SK-N-SH (cell line): ENCODE measurements around the gene ROBO1. TPM values are rescaled to one million over a fixed set of nuclear protein-coding genes. Genes with fewer than 3 reads are reported as not detected.
A peak's percentile ranks its signal among the peaks of the same experiment; 100 is the strongest.

ENCODE experiments used
- CHD2 ChIP-seq: fragments of 150-350 bp; IDR thresholded peaks from 2 replicates; pipeline ENCODE4 v1.6.1; 2018; ENCODE audit warnings: low read length; ENCODE audit not compliant: partially characterized antibody
- CTCF ChIP-seq: fragments of 200-600 bp; sonication (generic); IDR thresholded peaks from 2 replicates; pipeline ENCODE4 v1.6.1; 2017; ENCODE audit warnings: antibody characterized with exemption, mild to moderate bottlenecking, moderate library complexity
- ELF1 ChIP-seq: IDR thresholded peaks from 2 replicates; pipeline ENCODE4 v1.4.0; 2012
- EZH2phosphoT487 ChIP-seq: fragments of 200-600 bp; sonication (generic); IDR thresholded peaks from 2 replicates; pipeline ENCODE4 v1.6.1; 2017; ENCODE audit warnings: low read depth, mixed run types, mild to moderate bottlenecking, antibody characterized with exemption, moderate library complexity, borderline replicate concordance
- FOSL2 ChIP-seq: IDR thresholded peaks from 2 replicates; pipeline ENCODE4 v1.4.0; 2012; ENCODE audit warnings: low read depth, mild to moderate bottlenecking, moderate library complexity, borderline replicate concordance
- FOXJ3 ChIP-seq: sonication (generic); formaldehyde crosslinking; IDR thresholded peaks from 2 replicates; pipeline ENCODE4 v1.5.1; 2020; ENCODE audit warnings: mild to moderate bottlenecking, missing genetic modification reagents
- FOXM1 ChIP-seq: IDR thresholded peaks from 2 replicates; pipeline ENCODE4 v1.4.0; 2012; ENCODE audit warnings: low read depth, mild to moderate bottlenecking
- GABPA ChIP-seq: IDR thresholded peaks from 2 replicates; pipeline ENCODE4 v1.4.0; 2012; ENCODE audit warnings: low read depth, mild to moderate bottlenecking
- GATA2 ChIP-seq: sonication (generic); formaldehyde crosslinking; IDR thresholded peaks from 2 replicates; pipeline ENCODE4 v1.5.0; 2020; ENCODE audit warnings: mild to moderate bottlenecking, missing genetic modification reagents
- MEF2A ChIP-seq: IDR thresholded peaks from 2 replicates; pipeline ENCODE4 v1.4.0; 2012; ENCODE audit warnings: low read depth, borderline replicate concordance
- PBX3 ChIP-seq: IDR thresholded peaks from 2 replicates; pipeline ENCODE4; 2012
- POLR2AphosphoS5 ChIP-seq: IDR thresholded peaks from 2 replicates; pipeline ENCODE4 v1.6.1; 2012; ENCODE audit warnings: low read depth, low read length
- RAD21 ChIP-seq: IDR thresholded peaks from 2 replicates; pipeline ENCODE4 v1.6.1; 2012; ENCODE audit warnings: mild to moderate bottlenecking, low read length
- REST ChIP-seq: IDR thresholded peaks from 2 replicates; pipeline ENCODE4 v1.6.1; 2012; ENCODE audit warnings: mild to moderate bottlenecking, low read depth, low read length, moderate library complexity
- RXRA ChIP-seq: IDR thresholded peaks from 2 replicates; pipeline ENCODE4 v1.4.0; 2012; ENCODE audit warnings: low read depth, mild to moderate bottlenecking, borderline replicate concordance
- SIN3A ChIP-seq: IDR thresholded peaks from 2 replicates; pipeline ENCODE4 v1.6.1; 2012; ENCODE audit warnings: low read depth, mild to moderate bottlenecking, low read length, moderate library complexity, borderline replicate concordance
- SMC3 ChIP-seq: IDR thresholded peaks from 2 replicates; pipeline ENCODE4 v1.6.1; 2012; ENCODE audit warnings: low read depth, low read length, improper control_type of control experiment
- ZBTB33 ChIP-seq: IDR thresholded peaks from 2 replicates; pipeline ENCODE4 v1.4.0; 2012; ENCODE audit warnings: low read depth, borderline replicate concordance
- polyA plus RNA-seq, 3 experiments: library from polyadenylated mRNA; depleted of rRNA; stranded (reverse); fragments of >200 nt; gene quantifications; 2 replicates each; pipeline ENCODE4 v1.2.3, GENCODE V29; 2012

ROBO1 gene
- polyA plus RNA-seq, 1 of the 3 experiments (the other 2 are of a cell fraction): 22.7 TPM

GRCh38 chr3:79297245-79297960, 470.4 kb downstream of the ROBO1 start (continued):
- TF ChIP-seq RXRA (0 out of 2 replicates have a peak, but pooled peaks have one; percentile 46), GABPA (no peak), FOXM1 (peak; percentile 46; the same call in 1 of the 2 replicates), CHD2 (no peak), GATA2 (CRISPR knock-in tag) (no peak), CTCF (no peak), REST (no peak), SMC3 (no peak), ELF1 (no peak), PBX3 (peak; percentile 69), FOSL2 (peak; percentile 85), MEF2A (no peak), EZH2phosphoT487 (no peak), POLR2AphosphoS5 (no peak), RAD21 (no peak), FOXJ3 (CRISPR knock-in tag) (no peak), SIN3A (no peak), ZBTB33 (no peak)
